ENCODE measurements around the gene CTH.

DNA sequence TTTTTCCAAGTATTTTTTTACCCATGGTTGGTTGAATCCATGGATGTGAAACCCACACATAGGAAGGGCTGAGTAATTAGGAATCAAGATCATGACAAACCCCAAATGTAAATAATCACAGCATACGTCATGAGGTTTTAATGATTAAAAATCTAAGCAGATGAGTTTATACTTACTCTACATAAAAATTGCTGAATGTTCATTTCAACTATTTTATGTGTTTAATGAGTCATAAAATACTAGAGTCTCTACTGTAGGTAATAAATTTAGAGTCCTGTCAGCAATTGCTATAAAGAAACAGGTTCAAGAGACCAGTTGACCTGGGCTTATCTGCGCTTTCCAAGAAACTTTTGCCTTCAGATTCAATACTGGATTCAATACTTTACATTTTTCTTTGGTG, 18.2 kb downstream of the CTH start:
- no peak for TF ChIP-seq CTCF (IDR thresholded peaks at IDR 0.05)
- no peak for TF ChIP-seq POLR2A (IDR thresholded peaks at IDR 0.05)
